Hypothalamus (tissue), 51 donors: ENCODE data around the gene CCDC191.

Source experiments
- DNase-seq, 51 donors: peaks; one replicate each; lab custom pipeline; 2025; lab: John Stamatoyannopoulos, UW

The CCDC191 gene

DNA sequence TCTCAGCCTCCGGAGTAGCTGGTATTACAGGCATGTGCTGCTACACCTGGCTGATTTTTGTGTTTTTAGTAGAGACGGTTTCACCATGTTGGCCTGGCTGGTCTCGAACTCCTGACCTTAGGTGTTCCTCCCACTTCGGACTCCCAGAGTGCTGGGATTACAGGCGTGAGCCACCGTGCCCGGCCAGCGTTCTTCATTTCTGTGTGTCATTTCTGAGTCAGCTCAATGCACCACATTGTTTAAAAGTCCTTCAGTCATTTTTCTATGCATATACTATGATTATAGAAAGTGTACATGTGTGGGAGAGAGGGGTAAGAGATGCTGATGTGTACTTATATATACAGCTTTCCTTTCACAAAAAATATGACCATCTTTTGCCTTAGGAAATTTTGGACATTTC, 2.3 kb upstream of the CCDC191 start:
- no peak for DNase-seq

- no peak for DNase-seq
Measured at GRCh38 chr3:114057011-114057347, 653 bp upstream of the CCDC191 start.

DNA sequence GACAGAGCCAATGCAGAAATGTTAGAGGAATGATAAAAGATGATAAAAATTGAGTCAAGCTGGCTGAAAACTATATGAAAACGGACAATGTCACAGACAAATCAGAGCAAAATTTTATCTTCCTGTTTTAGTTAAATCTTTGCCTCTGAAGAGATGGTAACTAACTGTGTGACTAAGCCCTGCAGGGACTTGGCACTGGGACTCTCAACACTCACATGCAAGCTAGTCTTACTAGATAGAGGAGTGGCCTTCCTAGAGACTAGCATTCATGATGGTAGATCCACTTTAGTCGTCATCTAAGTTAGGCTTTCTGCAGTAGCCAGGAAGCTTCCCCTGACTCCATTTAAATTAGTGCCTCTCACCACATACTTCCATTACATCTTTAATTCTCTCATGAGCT, 4.1 kb downstream of the CCDC191 start:
- no peak for DNase-seq

- DNase-seq: no peak
Measured at GRCh38 chr3:114043205-114043604, 13.1 kb downstream of the CCDC191 start.

DNA sequence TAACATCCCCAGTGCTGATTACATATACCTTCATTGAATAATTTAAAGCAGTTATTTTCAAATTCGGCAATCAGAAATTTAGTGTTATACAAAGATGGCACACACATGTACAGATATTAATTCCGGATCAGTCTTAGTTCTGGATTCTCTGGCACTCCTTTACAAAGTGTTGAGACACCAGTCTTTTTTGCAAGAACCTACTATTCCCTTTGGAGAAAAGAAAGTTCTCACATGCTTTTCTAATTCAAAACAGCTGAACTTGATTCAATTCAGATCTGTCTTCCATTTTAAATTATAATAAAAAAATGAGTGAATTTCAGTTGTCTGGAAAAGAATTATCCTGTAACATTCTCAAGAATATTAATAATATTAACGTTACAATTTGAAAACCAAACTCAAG, 20.4 kb downstream of the CCDC191 start:
- DNase-seq: no peak

GRCh38 chr3:114034787-114035545, 21.4 kb downstream of the CCDC191 start:
- DNase-seq: no peak

DNA sequence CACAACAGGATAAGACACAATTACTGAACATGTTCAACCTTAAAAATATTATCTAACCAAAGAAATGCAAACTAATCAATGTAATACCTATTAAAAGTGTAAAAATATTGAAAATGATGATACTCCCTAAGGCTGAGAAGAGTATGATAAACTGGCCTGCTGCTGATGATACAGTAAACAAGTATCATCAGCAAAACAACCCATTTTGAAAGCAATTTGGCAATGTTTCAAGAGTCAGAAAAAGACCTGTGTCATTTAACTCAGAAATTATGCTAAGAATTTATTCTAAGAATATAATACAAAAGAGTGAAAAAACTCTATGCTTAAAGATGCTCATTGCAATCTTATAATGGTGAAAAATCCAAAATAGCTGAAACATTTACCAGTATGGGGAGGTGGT, 22.1 kb downstream of the CCDC191 start:
- DNase-seq: no peak

GRCh38 chr3:114033721-114034120, 22.6 kb downstream of the CCDC191 start:
- no peak for DNase-seq

- no peak for DNase-seq
Measured at GRCh38 chr3:114026331-114026730, 30.0 kb downstream of the CCDC191 start.

GRCh38 chr3:114025451-114025850, 30.9 kb downstream of the CCDC191 start:
- DNase-seq: no peak

DNA sequence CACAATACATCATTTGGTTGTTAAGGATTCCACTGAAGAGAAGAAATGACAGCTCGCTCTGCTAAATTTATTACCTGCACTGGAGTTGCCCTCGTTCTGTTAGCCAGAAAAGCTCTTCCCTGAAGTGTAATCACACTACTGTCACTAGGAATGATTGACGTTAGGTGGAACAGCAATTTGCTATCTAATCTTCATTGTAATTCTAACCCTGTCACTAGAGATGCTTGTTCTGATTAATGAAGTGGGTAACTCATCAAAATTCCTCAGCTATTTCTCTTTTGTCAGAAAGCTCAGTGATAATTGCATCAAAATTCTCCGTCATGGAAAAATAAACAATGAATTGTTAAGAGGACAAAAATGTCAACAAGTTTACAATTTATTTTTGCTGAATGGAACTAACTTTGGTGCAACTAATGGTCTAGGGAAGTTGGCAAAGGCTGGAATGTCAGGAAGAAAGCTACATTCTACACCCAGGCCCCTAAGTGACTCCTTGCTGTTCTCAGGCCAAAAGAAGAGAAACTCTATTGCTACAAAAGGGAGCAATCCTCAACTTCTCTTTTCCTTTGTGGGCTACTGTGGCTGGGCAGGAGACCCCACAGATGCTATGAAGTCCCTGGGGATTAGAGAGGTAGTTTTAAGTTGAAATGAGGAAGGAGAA, 34.1 kb downstream of the CCDC191 start:
- no peak for DNase-seq

GRCh38 chr3:114020907-114021306, 35.4 kb downstream of the CCDC191 start:
- no peak for DNase-seq

- DNase-seq: no peak
Measured at GRCh38 chr3:114019486-114019885, 36.8 kb downstream of the CCDC191 start.

DNA sequence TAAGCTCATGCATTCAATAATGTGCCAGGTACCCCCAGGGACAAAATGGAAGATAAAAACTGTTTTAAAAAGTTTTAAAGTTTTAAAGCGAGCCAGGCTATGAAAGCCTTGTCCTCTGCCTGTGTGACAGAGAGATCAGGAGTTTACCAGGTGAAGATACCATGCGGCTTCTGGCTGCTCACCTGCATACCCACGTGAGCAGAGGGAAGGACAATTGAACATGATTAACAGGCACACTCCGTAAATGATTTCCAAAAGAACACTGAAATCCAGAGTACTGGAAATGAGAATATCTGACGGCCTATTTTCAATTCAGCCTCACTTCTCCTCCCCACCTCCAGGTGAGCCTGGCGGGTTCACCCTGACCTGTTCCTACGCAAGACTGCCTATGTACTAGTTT, 42.1 kb downstream of the CCDC191 start:
- no peak for DNase-seq

DNA sequence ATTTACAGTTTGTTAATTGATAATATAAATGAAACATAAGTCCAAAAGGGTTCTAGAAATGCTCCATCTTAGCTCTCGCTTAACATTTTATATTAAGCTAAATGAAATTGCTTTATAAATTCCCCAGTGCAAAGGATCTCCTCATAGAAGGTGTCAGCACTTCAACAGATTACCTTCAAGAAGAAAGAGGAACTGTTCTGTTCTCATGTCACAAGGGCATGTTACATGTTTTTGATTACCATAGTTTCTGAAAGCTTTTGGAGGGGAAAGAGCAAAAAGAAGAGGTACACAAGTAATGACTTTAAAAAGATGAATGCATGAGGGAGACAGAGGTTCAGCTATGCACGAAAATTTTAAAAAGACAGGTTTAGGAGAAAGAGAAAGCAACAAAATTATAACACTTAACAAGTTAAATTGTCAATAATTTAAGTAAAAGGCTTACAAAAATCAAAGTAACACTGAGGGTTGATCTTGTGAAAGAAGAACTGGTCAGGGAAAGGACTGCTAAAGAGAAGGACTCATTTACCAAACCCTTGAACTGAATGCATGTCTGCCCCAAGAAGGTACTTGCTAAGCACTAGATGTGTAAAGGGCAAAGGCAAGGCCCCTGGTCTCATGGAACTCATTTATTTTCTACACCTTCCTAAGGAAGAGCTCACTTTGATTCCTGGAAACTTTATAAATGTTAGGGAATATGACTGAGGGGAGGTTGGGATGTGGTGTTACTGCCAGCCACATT, 45.1 kb downstream of the CCDC191 start:
- DNase-seq: no peak

- DNase-seq: no peak
Measured at GRCh38 chr3:114005481-114005880, 50.8 kb downstream of the CCDC191 start.

DNA sequence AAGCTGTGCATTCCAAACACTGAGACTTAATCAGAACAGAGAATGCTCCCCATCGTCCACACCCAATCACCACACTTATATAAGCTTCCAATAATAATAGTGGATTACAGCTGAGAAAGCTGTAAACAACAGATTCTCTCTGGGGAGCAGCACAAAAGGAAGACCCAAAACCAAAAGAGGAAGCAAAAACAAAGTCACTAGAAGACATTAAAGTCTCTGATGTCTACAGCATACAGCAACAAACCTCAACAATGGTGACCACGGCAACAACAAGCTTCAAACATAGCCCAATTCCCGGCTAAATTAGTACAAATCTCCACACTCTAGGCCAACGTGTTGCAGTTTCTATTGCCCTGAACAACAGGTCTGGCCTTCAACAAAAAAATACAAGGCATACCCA, 70.8 kb downstream of the CCDC191 start:
- DNase-seq: no peak

- no peak for DNase-seq
Measured at GRCh38 chr3:113983544-113983943, 72.8 kb downstream of the CCDC191 start.

- no peak for DNase-seq
Measured at GRCh38 chr3:113981803-113982202, 74.5 kb downstream of the CCDC191 start.

- DNase-seq: no peak
Measured at GRCh38 chr3:113979916-113980315, 76.4 kb downstream of the CCDC191 start.

DNA sequence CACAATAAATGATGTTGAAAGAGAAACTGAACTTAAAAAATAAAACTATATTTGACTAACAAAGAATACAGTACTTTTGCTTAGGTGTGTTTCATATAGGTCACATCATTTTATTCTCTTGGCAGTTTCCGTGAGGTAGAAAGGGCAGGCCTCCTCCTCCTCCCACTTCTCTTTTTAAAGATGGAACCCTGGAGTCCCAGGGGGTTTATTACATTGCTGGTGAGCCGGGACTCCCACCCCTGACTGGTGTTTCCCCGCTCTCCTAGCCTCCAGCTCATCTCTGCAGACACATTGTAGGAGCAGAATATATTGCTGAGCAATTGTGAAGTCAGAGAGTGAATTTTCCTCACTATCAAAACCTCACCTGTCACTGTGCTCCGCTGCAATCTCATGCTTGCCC, 78.5 kb downstream of the CCDC191 start:
- DNase-seq: no peak

DNA sequence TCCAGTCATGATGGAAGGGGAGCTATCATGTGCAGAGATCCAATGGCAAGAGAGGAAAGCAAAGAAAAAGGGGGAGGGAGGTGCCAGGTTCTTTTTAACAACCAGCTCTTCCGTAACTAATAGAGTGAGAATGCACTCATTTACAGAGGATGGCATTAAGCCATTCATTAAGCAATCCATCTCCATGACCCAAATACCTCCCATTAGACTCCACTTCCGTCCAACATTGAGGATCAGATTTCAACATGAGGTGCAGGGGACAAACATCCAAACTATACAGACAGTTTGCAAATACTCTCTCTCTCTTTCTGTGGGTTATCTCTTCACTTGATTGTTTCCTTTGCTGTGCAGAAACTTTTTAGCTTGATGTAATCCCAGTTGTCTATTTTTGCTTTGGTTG, 87.3 kb downstream of the CCDC191 start:
- DNase-seq: no peak
